T-helper 1 cell treated with Interleukin-12 subunit alpha and Interleukin-12 subunit beta and Interleukin-4 antibody, amounts not matched to agents 30 μg/mL and 1 μg/mL, for 36 hours (primary cell): ENCODE data around the gene ZNF234.

Source experiments
- H3K27ac Mint-ChIP-seq: one replicate; pipeline ENCODE4 v1.8.0; 2021; ENCODE audit warnings: mild to moderate bottlenecking, mixed read lengths
- H3K27me3 Mint-ChIP-seq: one replicate; pipeline ENCODE4 v1.8.0; 2021; ENCODE audit warnings: low read depth, mixed read lengths
- H3K36me3 Mint-ChIP-seq: one replicate; pipeline ENCODE4 v1.8.0; 2021; ENCODE audit warnings: low read depth, mixed read lengths
- H3K4me1 Mint-ChIP-seq: one replicate; pipeline ENCODE4 v1.8.0; 2021; ENCODE audit warnings: low read depth, mixed read lengths
- H3K4me3 Mint-ChIP-seq: one replicate; pipeline ENCODE4 v1.8.0; 2021; ENCODE audit warnings: mild to moderate bottlenecking, moderate library complexity, mixed read lengths
- H3K9me3 Mint-ChIP-seq: one replicate; pipeline ENCODE4 v1.8.0; 2021; ENCODE audit warnings: mixed read lengths

ZNF234 gene

GRCh38 chr19:44207126-44207803, 65.9 kb downstream of the ZNF234 start:
- Mint-ChIP-seq H3K9me3 (peaks cover 29% of the 10 kb centered on the region), H3K4me1 (peaks cover 8% of the 10 kb centered on the region), H3K27me3 (no peaks in the 10 kb centered on the region), H3K4me3 (peak overlapping the region; percentile 85), H3K36me3 (peaks cover 10% of the 10 kb centered on the region), H3K27ac (peak overlapping the region; percentile 82)
